Measurements from ENCODE around the gene RNF39.
"Not testable (repeated sequence)": the region's sequence is repeated elsewhere in the genome, so short reads cannot be mapped to it uniquely, and the experiment has no call there.

The RNF39 gene

DNA sequence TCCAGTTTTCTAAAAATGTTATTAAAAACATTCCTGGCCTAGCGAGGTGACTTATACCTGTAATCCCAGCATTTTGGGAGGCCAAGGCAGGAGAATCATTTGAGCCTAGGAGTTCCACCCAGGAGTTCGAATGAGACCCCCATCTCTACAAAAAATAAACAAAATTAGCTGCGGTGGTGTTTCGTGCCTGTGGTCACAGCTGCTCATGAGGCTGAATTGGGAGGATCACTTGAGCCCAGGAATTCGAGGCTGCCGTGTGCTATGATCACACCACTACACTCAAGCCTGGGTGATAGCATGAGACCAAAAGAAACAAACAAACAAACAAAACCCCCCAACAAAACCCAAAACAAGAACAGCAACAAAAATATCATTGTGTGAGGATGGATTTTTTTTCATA, 34.3 kb downstream of the RNF39 start:
- DNase-seq (ENCODE audit: low read depth, low spot score), result no peak

DNA sequence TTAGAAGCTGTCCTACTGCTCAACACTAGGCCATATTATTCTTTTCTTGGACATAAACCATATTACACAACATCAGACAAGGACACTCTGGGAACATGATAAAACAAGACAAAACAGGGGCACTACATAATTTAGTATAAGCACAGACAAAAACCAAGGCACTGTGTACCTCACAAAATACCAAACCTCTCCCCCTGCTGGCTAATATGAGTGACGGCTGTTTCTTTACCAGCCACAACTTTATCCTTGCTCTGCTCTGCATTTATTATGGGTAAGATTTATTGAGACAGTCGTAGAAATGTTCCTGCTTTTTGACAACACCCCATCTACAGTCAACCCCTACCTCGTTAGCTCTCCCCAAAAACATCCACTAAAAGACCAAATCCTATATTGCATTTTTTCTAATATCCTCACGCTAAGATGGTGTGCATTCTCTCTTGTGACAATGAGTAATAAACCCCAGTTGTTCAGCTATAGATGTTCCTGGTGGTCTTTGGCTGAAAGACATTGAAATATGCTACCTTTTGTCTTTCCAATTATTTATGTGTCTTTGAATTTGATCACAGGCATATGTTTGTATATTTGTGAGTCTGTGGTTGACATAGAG, 38.3 kb downstream of the RNF39 start:
- no peaks in the 10 kb centered on the region for H3K9me3 ChIP-seq (ENCODE audit: low read depth, low read length)
- no peak overlapping the region for H3K4me3 ChIP-seq
- peaks cover 3% of the 10 kb centered on the region; the same call in 1 of the 2 replicates for H3K36me3 ChIP-seq (ENCODE audit: insufficient read depth, low read length)
- no peak overlapping the region for H3K9ac ChIP-seq (ENCODE audit: insufficient read length)
- H3K27ac ChIP-seq, result no peak overlapping the region
- no peak for DNase-seq (ENCODE audit: low read depth, low spot score)
- TF ChIP-seq POLR2AphosphoS5 (IDR thresholded peaks at IDR 0.05; ENCODE audit: borderline replicate concordance, low read depth, low read length) (no peak), EZH2 (IDR thresholded peaks at IDR 0.05) (no peak), FOXP2 (optimal IDR thresholded peaks at IDR 0.05; ENCODE audit: control extremely low read depth, extremely low read length, insufficient read depth) (no peak)

More for the DNA sequence above, 34.3 kb downstream of the RNF39 start:
- H3K27ac ChIP-seq, result no peak overlapping the region
- H3K4me3 ChIP-seq, result no peak overlapping the region
- H3K36me3 ChIP-seq (ENCODE audit: insufficient read depth, low read length), result no peaks in the 10 kb centered on the region
- no peak overlapping the region for H3K9ac ChIP-seq (ENCODE audit: insufficient read length)
- no peaks in the 10 kb centered on the region for H3K9me3 ChIP-seq (ENCODE audit: low read depth, low read length)
- no peak for TF ChIP-seq EZH2 (IDR thresholded peaks at IDR 0.05)

DNA sequence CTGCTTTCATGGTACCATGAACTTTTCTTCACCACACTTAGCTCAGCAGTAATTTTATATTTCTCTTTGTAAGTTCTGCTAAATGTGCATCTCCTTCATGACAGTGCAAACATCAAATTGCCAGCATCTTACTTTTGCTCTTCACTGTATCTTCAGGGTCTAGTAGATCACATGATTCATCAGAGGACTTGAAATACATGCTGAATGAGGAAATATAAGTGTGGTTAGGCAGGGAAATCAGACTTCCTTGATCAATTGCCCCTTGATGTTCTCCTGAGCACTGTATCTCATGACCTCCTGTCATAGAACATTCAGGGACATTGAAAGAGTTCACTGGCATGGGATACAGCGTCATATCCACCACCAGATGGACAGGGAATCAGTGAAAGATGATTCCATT, 39.8 kb downstream of the RNF39 start:
- H3K9ac ChIP-seq (ENCODE audit: insufficient read length), result no peak overlapping the region

DNA sequence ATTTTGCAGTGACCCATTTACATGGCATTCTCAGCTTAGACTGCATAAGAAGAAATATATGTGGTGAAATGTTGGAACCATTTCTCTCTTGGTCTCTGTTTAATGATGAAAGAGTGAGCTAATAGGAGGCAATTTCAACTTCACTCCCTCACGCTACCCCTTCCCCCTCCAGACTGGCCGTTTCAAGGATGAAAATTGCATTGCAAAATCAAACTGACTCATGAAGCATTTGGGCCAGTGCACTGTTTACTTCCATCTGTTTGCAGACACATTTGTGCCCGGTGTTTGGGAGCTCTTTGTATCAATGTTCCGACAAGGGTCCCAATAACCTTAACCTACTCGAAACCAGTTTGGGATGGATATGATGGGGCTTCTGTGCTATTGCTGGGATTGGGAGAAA, 42.1 kb downstream of the RNF39 start:
- H3K4me3 ChIP-seq; H3K9me3 ChIP-seq (ENCODE audit: low read depth, low read length); H3K9ac ChIP-seq (ENCODE audit: insufficient read length); H3K36me3 ChIP-seq (ENCODE audit: insufficient read depth, low read length); H3K27ac ChIP-seq; DNase-seq (ENCODE audit: low read depth, low spot score): not testable (repeated sequence)

More for the DNA sequence above, 39.8 kb downstream of the RNF39 start:
- Histone ChIP-seq H3K27ac (no peak overlapping the region), H3K36me3 (ENCODE audit: insufficient read depth, low read length) (peaks cover 3% of the 10 kb centered on the region; the same call in 1 of the 2 replicates), H3K4me3 (no peak overlapping the region), H3K9me3 (ENCODE audit: low read depth, low read length) (no peaks in the 10 kb centered on the region)
- TF ChIP-seq EZH2 (IDR thresholded peaks at IDR 0.05) (no peak), FOXP2 (optimal IDR thresholded peaks at IDR 0.05; ENCODE audit: control extremely low read depth, extremely low read length, insufficient read depth) (no peak), POLR2AphosphoS5 (IDR thresholded peaks at IDR 0.05; ENCODE audit: borderline replicate concordance, low read depth, low read length) (no peak)
- no peak for DNase-seq (ENCODE audit: low read depth, low spot score)

DNA sequence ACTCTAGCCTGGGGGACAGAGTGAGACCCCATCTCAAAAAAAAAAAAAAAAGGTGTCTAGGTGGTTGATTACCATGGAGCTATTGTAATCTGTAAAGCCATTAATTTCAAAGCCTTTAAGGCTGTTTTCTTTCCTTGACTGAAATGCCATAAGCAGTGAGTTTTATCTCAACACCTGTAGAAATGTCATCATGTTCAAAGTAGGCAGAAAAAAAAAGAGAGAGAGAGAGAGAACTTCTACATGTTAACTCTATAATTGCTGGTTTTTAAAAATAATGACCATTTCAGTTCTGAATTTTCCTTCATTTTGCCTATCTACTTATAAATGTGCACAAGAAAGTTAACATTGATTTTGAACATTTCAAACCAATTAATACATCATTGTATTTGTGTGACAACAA, 44.2 kb downstream of the RNF39 start:
- no peak for TF ChIP-seq EZH2 (IDR thresholded peaks at IDR 0.05)
- TF ChIP-seq FOXP2 (optimal IDR thresholded peaks at IDR 0.05; ENCODE audit: control extremely low read depth, extremely low read length, insufficient read depth), result no peak
- no peak for TF ChIP-seq POLR2AphosphoS5 (IDR thresholded peaks at IDR 0.05; ENCODE audit: borderline replicate concordance, low read depth, low read length)
- no peak overlapping the region for H3K27ac ChIP-seq
- H3K36me3 ChIP-seq (ENCODE audit: insufficient read depth, low read length), result peaks cover 3% of the 10 kb centered on the region; the same call in 1 of the 2 replicates
- H3K9me3 ChIP-seq (ENCODE audit: low read depth, low read length), result no peaks in the 10 kb centered on the region
- H3K4me3 ChIP-seq, result no peak overlapping the region
- H3K9ac ChIP-seq (ENCODE audit: insufficient read length), result no peak overlapping the region
- no peak for DNase-seq (ENCODE audit: low read depth, low spot score)

DNA sequence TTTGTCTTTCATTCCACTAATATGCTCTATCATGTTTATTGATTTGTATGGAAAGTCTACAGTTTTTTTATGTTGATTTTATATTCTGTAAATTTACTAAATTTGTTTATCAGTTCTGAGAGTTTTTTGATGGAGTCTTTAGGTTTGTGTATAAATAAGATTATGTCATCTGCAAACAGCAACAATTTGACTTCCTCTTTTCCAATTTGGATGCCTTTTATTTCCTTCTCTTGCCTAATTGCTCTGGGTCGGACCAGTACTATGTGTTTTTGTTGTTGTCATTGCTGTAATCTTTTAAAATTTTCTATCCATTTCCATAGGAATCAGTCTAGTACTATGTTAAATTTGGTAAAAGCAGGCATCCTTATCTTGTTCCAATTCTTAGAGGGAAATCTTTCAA, 46.0 kb downstream of the RNF39 start:
- no peak for DNase-seq (ENCODE audit: low read depth, low spot score)
- Histone ChIP-seq H3K27ac (no peak overlapping the region), H3K36me3 (ENCODE audit: insufficient read depth, low read length) (no peaks in the 10 kb centered on the region), H3K9me3 (ENCODE audit: low read depth, low read length) (no peaks in the 10 kb centered on the region), H3K9ac (ENCODE audit: insufficient read length) (no peak overlapping the region), H3K4me3 (no peak overlapping the region)
- TF ChIP-seq EZH2 (IDR thresholded peaks at IDR 0.05), result no peak
- TF ChIP-seq FOXP2 (optimal IDR thresholded peaks at IDR 0.05; ENCODE audit: control extremely low read depth, extremely low read length, insufficient read depth), result no peak
- no peak for TF ChIP-seq POLR2AphosphoS5 (IDR thresholded peaks at IDR 0.05; ENCODE audit: borderline replicate concordance, low read depth, low read length)

DNA sequence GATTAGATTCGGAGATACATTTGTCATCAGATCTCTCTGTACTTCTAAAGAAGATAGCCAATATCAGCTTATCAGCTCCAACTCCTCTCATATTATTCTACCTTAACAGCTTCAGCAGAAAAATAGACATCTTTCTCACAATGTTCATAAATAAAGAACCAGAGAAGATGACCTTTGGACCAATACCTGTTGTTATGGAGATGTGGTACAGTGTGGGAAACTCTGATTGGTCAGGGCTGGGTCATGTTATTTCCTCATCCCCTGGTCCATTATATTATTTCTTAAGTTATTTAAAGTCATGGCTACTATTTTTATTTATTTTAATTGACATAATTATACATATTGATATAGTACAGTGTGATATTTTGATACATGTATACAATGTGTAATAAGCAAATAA, 50.4 kb downstream of the RNF39 start:
- Histone ChIP-seq H3K9me3 (ENCODE audit: low read depth, low read length) (no peaks in the 10 kb centered on the region), H3K4me3 (no peak overlapping the region), H3K9ac (ENCODE audit: insufficient read length) (no peak overlapping the region), H3K36me3 (ENCODE audit: insufficient read depth, low read length) (no peaks in the 10 kb centered on the region), H3K27ac (no peak overlapping the region)
- TF ChIP-seq FOXP2 (optimal IDR thresholded peaks at IDR 0.05; ENCODE audit: control extremely low read depth, extremely low read length, insufficient read depth), result no peak
- no peak for TF ChIP-seq EZH2 (IDR thresholded peaks at IDR 0.05)
- TF ChIP-seq POLR2AphosphoS5 (IDR thresholded peaks at IDR 0.05; ENCODE audit: borderline replicate concordance, low read depth, low read length), result no peak
- DNase-seq (ENCODE audit: low read depth, low spot score), result no peak

DNA sequence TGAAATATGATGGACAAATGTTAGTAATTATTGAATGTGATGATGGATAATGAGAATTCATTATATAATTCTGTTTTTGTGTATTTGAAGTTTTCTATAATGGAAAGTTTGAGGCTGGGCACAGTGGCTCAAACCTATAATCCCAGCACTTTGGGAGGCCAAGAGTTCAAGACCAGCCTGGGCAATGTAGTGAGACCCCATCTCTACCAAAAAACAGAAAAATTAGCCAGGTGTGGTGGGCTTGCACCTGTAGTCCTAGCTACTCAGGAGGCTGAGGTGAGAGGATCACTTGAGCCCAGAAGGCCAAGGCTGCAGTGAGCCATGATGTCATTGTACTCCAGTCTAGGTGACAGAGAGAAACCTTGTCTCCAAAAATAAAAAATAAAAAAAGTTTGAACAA, 52.9 kb downstream of the RNF39 start:
- H3K4me3 ChIP-seq; H3K9ac ChIP-seq (ENCODE audit: insufficient read length); H3K36me3 ChIP-seq (ENCODE audit: insufficient read depth, low read length); H3K27ac ChIP-seq; H3K9me3 ChIP-seq (ENCODE audit: low read depth, low read length); DNase-seq (ENCODE audit: low read depth, low spot score): not testable (repeated sequence)

DNA sequence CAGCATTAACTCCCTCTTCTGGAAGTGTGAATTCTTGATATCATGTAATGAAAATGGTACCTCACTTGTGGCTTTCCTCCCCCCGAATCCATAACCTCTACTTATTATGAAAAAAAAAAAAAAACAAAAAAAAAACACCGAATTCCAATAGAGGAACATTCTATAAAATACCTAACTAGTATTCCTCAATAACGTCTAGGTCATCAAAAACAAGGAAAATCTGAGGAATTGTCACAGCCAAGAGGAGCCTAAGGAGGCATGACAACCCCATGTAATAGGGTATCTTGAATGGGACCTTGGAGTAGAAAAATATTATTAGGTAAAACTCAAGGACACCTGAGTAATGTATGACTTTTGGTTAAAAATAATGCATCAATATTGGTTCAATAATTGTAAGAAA, 53.4 kb downstream of the RNF39 start:
- DNase-seq (ENCODE audit: low read depth, low spot score), result no peak
- Histone ChIP-seq H3K4me3 (no peak overlapping the region), H3K9me3 (ENCODE audit: low read depth, low read length) (no peaks in the 10 kb centered on the region), H3K36me3 (ENCODE audit: insufficient read depth, low read length) (no peaks in the 10 kb centered on the region), H3K27ac (no peak overlapping the region), H3K9ac (ENCODE audit: insufficient read length) (no peak overlapping the region)
- TF ChIP-seq EZH2 (IDR thresholded peaks at IDR 0.05), result no peak
- TF ChIP-seq POLR2AphosphoS5 (IDR thresholded peaks at IDR 0.05; ENCODE audit: borderline replicate concordance, low read depth, low read length), result no peak
- no peak for TF ChIP-seq FOXP2 (optimal IDR thresholded peaks at IDR 0.05; ENCODE audit: control extremely low read depth, extremely low read length, insufficient read depth)

Data from SK-N-MC (cell line).